Ureter (tissue), 1 donor: ENCODE results near the gene PLK2. TPM values are rescaled to one million over a fixed set of nuclear protein-coding genes. Genes with fewer than 3 reads are reported as not detected.
A peak's percentile ranks its signal among the peaks of the same experiment; 100 is the strongest.

Experiments used
- DNase-seq: peaks from one replicate; pipeline ENCODE4 v3.0.0-alpha.2; 2020; ENCODE audit warnings: low spot score
- total RNA-seq: library from RNA; stranded (reverse); gene quantifications from one replicate; pipeline ENCODE4 v1.2.4, GENCODE V29; 2023
- donor health status: DM: yes; HTN: yes; CAD: no.

PLK2 gene
- 74.5 TPM for total RNA-seq

DNA sequence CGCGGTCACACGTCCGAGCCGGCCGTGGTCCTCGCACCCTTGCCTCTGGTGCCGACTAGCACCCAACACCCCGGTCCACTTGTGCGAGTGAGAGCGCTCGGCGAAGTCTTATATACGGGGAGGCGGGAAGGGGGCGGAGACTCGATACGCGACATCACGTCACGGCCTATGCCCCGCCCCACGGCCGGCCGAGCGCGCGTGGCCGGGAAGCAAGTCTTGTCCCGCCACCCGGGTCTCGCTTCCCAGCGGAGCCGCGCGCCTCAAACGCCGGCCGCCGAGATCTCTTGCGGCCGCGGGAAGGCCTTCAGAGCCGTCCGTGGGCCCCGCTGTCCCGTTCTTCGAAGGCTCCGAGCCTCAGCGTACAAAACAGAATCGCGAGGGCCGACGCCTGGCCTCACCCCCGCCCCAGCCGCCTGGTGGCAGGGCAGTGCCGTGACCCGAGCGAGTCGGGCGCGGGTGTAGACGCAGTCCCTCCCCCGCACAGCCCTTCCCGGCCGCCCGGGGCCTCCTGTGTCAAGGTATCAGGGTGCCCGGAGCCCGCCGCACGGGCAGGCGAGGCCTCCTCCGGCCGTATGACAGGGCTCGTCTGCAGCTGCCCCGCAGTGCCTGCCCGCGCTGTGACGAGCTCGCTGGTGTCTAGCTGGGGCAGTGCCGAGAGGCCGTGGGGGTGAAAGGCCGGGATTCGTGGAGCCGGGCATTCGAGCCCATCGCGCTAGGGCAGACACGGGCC, at the start of gene PLK2:
PLK2 (minus strand) TSS at position 85 of the 730 bp plus-strand sequence. CDS start 127 bp downstream, outside the sequence.
- DNase-seq, result peak; percentile 96

DNA sequence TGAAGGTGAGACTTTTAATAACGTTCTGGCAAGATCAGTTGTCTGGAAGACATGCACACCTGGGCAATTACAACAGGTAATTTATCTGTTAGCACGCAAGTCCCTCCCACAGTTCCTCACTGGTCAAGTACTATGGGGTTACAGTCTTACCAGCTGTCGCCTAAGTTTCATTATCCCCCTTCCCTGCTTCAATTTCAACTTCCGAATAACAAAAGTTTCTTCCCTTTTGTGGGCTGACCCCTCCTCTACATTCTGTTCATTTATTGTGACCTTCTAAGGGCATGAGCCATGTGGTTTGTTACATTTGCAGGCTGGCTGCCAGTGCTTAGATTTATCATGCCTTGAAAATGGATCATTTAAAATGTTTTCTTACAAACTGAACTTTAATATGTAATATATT, 47.8 kb upstream of the PLK2 start:
- DNase-seq, result no peak

DNA sequence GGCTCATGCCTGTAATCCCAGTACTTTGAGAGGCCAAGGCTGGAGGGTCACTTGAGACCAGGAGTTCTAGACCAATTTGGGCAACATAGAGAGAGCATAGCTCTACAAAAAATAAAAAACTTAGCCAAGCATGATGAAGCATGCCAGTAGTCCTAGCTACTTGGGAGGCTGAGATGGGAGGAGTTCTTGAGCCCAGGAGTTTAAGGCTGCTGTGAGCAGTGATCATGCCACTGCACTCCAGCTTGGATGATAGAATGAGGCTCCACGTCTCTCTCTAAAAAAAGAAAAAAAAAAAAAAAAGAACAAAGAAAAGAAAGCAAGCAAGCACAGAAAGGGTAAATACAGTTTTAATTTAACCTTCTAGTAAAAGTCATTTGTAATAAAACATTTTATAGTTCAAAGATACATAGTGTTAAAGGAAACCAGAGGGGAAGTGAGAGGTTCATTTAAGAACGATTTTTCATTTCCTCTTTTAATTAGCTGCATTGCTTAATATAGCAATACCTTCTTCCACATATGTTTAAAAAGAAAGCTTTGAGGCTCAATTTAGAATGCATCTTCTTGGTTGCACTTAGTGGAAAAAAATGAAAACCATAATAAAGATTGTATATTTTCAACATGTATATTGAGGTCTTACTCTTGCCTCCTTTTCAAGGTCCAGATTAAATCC, 46.2 kb upstream of the PLK2 start:
- no peak for DNase-seq

GRCh38 chr5:58505502-58505901, 45.6 kb upstream of the PLK2 start:
- DNase-seq, result no peak

- no peak for DNase-seq
Observed at GRCh38 chr5:58504766-58505165, 44.9 kb upstream of the PLK2 start.

DNA sequence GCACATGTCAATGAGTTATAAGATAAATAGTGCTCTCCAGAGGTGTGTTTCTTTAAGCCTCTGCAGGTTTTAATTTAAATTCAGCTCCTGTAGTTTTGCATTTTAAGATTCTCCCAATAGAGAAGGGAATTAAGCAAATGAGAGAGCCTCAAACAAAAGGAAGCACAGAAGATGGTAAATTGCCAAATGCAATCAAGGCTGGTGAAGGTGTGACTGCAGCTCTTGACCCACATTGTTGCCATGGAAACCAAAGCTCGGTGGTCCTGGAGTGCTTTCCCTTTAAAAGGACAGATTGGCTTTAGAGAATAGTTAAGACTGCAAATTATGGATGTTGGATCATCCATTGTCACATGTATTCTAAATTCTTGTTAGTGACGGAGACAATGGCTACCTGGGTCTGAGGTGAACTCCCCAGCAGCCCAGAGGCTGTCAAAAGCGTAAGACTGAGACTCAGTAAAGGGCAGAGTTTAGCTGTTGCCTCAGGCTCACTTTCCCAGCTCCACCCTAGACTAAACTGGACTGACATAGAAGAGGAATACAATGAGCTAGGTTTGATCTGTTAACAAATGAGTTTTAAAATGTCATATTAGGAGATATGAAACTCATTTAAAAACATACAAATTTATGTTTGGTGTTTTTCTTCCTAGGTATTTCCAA, 43.6 kb upstream of the PLK2 start:
- DNase-seq, result no peak

GRCh38 chr5:58501778-58502417, 42.0 kb upstream of the PLK2 start:
- DNase-seq, result no peak

GRCh38 chr5:58499941-58500340, 40.1 kb upstream of the PLK2 start:
- no peak for DNase-seq

GRCh38 chr5:58499231-58499630, 39.3 kb upstream of the PLK2 start:
- DNase-seq, result no peak

- DNase-seq, result no peak
Observed at GRCh38 chr5:58498340-58498942, 38.6 kb upstream of the PLK2 start.

GRCh38 chr5:58497921-58498320, 38.0 kb upstream of the PLK2 start:
- DNase-seq, result no peak

GRCh38 chr5:58497386-58497785, 37.5 kb upstream of the PLK2 start:
- no peak for DNase-seq

- DNase-seq, result no peak
Observed at GRCh38 chr5:58496488-58496887, 36.6 kb upstream of the PLK2 start.

DNA sequence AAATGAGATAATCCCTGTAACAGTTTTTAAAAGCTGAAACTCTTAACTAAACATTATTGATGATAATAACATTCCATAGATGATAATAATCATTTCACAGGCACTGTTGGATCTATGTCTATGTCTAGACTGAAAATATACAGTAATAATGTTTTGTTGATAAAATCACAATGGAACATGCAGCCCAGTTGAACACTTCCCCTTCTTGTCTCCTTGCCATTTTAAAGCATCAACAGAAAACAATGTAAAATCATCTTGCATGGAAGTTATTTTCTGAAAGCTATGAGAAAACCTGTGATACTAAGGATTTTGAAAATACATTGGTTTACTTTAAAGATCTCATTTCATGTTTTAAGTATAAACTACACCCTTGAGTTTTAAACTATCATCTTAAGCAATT, 33.3 kb upstream of the PLK2 start:
- no peak for DNase-seq

DNA sequence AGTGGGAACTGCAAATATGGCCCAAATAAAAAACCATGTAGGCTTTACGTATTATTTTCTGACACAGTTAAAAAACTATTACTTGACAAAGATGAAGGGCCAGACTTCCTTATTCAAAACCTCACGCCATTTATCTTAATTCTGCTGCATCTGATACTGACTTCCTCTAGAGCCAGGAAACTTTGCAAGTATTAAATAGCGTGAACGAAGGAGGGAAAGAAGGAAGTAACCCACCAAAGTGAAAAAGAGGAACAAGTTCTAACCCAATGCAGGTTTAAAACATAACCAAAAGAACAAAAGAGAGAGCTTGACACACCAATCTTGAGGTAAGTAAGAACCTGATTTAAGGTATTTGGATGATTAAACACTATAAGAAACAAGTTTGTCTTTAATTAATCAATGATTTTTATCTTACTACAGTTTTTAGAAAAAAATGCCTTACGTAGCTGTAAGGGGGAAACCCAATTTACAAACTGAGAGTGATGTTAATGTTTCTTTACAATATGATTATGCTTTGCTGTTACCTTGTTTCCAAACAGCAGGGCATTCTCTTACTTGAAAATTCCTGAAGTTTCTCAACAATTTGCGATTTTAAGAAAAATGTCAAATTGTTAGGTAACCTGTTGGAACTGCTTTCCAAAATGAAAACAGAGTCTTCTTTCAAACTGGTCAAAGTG, 31.5 kb upstream of the PLK2 start, which contains the start of gene GAPT:
GAPT (plus strand) TSS at position 220 of the 677 bp plus-strand sequence. CDS start 3,102 bp downstream, outside the sequence.
- no peak for DNase-seq

DNA sequence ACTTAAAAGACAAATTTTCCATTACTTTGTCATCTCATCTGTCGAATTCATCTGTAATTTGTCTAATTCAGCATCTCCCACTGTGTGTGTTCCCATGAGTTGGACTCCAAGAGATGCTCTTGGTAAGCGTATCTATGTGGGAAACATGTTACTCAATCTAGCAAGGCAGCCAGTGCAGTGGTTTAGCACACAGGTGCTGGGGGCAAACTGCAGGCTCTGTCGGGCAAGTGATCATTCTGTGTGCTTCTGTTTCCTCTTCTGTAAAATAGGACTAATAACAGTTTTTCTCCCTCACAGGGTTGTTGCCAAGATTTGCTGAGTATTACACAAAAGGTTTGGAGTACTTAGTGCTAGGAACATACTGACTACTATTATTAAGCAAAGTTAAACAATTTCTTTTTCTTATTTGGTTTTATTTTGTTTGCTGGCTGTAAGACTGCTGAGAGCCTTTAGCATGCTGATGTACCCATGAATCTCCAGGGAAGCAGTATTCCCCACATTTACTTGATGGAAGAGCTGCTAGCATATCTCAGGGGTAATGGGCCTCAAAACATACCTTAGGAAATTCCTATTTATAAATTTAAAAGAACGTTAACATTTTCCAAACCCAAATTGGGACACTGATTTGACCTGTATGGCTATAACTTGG, 30.6 kb upstream of the PLK2 start:
- DNase-seq, result no peak

DNA sequence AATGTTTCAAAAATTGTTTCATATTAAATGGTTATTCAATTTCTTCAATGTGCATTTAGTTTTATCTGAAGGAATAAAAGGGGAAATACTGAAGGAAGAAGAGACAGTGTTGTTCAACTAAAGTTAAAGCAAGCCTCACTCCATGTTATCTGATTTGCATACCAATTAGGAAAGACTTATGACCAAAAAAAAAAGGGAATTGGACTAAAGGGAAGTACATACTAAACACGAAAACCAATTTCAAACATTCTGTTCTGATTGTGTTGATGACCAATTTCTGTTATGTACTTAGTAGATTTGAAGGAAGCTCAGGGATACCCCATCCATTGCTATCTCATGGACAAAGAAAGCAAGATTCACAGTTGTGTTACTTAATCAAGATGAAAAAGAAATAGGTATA, 26.4 kb upstream of the PLK2 start:
- no peak for DNase-seq

GRCh38 chr5:58484505-58484904, 24.6 kb upstream of the PLK2 start:
- DNase-seq, result no peak

- no peak for DNase-seq
Observed at GRCh38 chr5:58482536-58482935, 22.6 kb upstream of the PLK2 start.

DNA sequence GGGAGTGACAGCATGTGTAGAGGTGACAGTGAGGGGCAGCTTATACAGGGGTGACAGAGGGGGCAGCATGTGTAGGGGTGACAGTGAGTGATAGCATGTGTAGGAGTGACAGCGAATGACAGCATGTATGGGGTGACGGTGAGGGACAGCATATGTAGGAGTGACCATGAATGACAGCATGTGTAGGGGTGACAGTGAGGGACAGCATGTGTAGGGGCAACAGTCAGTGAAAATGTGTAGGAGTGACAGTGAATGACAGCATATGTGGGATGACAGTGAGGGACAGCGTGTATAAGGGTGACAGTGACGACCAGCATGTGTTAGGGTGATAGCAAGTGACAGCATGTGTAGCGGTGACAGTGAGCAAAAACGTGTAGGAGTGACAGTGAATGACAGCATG, 21.9 kb upstream of the PLK2 start:
- no peak for DNase-seq
